BE2C (cell line): ENCODE measurements around the gene VDR.
A peak's percentile ranks its signal among the peaks of the same experiment; 100 is the strongest.

Experiments used
- DNase-seq: peaks from one replicate; pipeline ENCODE4 v3.0.0-alpha.2; 2020
- H3K27me3 ChIP-seq: fragments of 250-450 bp; sonication (Bioruptor Pico); 2 replicates; pipeline ENCODE4 v1.5.1; 2020; ENCODE audit warnings: mild to moderate bottlenecking
- H3K36me3 ChIP-seq: fragments of 250-450 bp; sonication (Bioruptor Pico); 2 replicates; pipeline ENCODE4 v1.5.1; 2020; ENCODE audit warnings: mild to moderate bottlenecking
- H3K4me1 ChIP-seq: fragments of 250-450 bp; sonication (Bioruptor Pico); 2 replicates; pipeline ENCODE4 v1.5.1; 2020
- H3K4me3 ChIP-seq: 2 replicates; pipeline ENCODE4 v1.5.1; 2011; ENCODE audit warnings: low read depth, low read length
- H3K9me3 ChIP-seq: fragments of 250-450 bp; sonication (Bioruptor Pico); 2 replicates; pipeline ENCODE4 v1.5.1; 2020
- TF ChIP-seq, protein P1 (sequence below): IDR thresholded peaks from 2 replicates; pipeline ENCODE4 v1.5.1; 2012; ENCODE audit warnings: mild to moderate bottlenecking, low read depth, low read length

The VDR gene

DNA sequence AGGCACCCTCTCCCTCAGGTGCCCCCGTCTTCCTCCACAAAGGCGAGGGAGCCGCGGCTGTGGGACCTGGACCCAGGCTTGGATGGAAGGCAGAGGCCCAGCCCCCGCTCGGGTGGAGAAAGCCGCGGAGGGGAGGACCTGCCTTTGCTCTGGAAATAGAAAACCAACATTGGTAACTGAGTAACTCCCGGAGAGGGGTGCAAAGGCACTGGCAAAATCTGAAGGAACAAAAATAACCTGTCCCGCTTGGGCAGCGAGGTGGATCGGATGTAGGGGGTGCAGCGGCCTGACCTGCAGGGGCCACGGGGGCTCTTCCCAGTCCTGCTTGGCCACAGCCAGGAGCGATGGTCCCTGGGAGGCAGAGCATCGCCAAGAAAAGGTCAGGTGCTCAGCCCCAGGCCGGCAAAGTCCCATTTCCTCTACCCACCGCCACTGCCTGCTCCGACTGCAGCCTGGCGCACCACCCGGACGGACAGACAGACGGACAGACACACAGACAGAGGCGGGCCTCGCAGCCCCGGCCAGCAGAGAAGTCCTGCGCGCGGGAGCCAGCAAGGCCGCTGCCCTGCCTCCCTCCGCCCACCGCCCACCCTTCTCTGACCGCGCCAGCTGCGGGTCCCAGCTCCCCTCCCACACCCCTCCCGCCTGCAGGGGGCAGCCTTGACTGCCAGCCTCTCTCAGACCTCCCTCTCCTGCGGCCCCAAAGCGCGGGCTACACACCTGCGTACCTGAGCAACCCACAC, 37.2 kb upstream of the VDR start:
- no peak overlapping the region for H3K4me3 ChIP-seq
- no peaks in the 10 kb centered on the region for H3K9me3 ChIP-seq
- TF ChIP-seq, protein P1, sequence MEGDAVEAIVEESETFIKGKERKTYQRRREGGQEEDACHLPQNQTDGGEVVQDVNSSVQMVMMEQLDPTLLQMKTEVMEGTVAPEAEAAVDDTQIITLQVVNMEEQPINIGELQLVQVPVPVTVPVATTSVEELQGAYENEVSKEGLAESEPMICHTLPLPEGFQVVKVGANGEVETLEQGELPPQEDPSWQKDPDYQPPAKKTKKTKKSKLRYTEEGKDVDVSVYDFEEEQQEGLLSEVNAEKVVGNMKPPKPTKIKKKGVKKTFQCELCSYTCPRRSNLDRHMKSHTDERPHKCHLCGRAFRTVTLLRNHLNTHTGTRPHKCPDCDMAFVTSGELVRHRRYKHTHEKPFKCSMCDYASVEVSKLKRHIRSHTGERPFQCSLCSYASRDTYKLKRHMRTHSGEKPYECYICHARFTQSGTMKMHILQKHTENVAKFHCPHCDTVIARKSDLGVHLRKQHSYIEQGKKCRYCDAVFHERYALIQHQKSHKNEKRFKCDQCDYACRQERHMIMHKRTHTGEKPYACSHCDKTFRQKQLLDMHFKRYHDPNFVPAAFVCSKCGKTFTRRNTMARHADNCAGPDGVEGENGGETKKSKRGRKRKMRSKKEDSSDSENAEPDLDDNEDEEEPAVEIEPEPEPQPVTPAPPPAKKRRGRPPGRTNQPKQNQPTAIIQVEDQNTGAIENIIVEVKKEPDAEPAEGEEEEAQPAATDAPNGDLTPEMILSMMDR, result peak; percentile 45
- H3K4me1 ChIP-seq, result no peaks in the 10 kb centered on the region
- H3K27me3 ChIP-seq, result no peaks in the 10 kb centered on the region
- DNase-seq, result peak; percentile 66
- H3K36me3 ChIP-seq, result no peaks in the 10 kb centered on the region

GRCh38 chr12:47941475-47941780, 36.6 kb upstream of the VDR start:
- TF ChIP-seq, protein P1, result no peak
- DNase-seq, result no peak
- Histone ChIP-seq H3K27me3 (no peaks in the 10 kb centered on the region), H3K4me1 (no peaks in the 10 kb centered on the region), H3K36me3 (no peaks in the 10 kb centered on the region), H3K9me3 (no peaks in the 10 kb centered on the region), H3K4me3 (no peak overlapping the region)

- Histone ChIP-seq H3K27me3 (no peaks in the 10 kb centered on the region), H3K4me3 (no peak overlapping the region), H3K4me1 (no peaks in the 10 kb centered on the region), H3K36me3 (no peaks in the 10 kb centered on the region), H3K9me3 (no peaks in the 10 kb centered on the region)
- TF ChIP-seq, protein P1, result no peak
- no peak for DNase-seq
These were observed 36.1 kb upstream of the VDR start for GRCh38 chr12:47940773-47941474.

- TF ChIP-seq, protein P1, result no peak
- H3K4me1 ChIP-seq, result peaks cover 4% of the 10 kb centered on the region
- no peaks in the 10 kb centered on the region for H3K27me3 ChIP-seq
- no peaks in the 10 kb centered on the region for H3K9me3 ChIP-seq
- no peak for DNase-seq
- H3K4me3 ChIP-seq, result no peak overlapping the region
- H3K36me3 ChIP-seq, result no peaks in the 10 kb centered on the region
These were observed 34.3 kb upstream of the VDR start for GRCh38 chr12:47939009-47939601.

- H3K9me3 ChIP-seq, result no peaks in the 10 kb centered on the region
- H3K4me1 ChIP-seq, result peaks cover 4% of the 10 kb centered on the region
- H3K4me3 ChIP-seq, result no peak overlapping the region
- no peaks in the 10 kb centered on the region for H3K36me3 ChIP-seq
- TF ChIP-seq, protein P1, result no peak
- no peak for DNase-seq
- H3K27me3 ChIP-seq, result no peaks in the 10 kb centered on the region
These were observed 33.8 kb upstream of the VDR start for GRCh38 chr12:47938594-47938993.

GRCh38 chr12:47938093-47938492, 33.3 kb upstream of the VDR start:
- H3K4me3 ChIP-seq, result no peak overlapping the region
- TF ChIP-seq, protein P1, result no peak

More at GRCh38 chr12:47938093-47938492, 33.3 kb upstream of the VDR start:
- peaks cover 4% of the 10 kb centered on the region for H3K4me1 ChIP-seq
- no peak for DNase-seq
- H3K36me3 ChIP-seq, result no peaks in the 10 kb centered on the region
- H3K9me3 ChIP-seq, result no peaks in the 10 kb centered on the region
- H3K27me3 ChIP-seq, result no peaks in the 10 kb centered on the region
